Medulla oblongata (tissue), 1 donor: ENCODE measurements around the gene ZMYND12.

Source experiments
- DNase-seq: peaks from one replicate; pipeline ENCODE4 v3.0.0-alpha.2; 2015; ENCODE audit errors: extremely low spot score

The ZMYND12 gene

GRCh38 chr1:42439940-42440339 lies 15.9 kb downstream of the ZMYND12 start:
- DNase-seq = no peak

- no peak for DNase-seq
These were observed 21.5 kb downstream of the ZMYND12 start for GRCh38 chr1:42434340-42434739.

GRCh38 chr1:42433369-42433768 lies 22.5 kb downstream of the ZMYND12 start:
- DNase-seq = no peak

- no peak for DNase-seq
These were observed 23.1 kb downstream of the ZMYND12 start for GRCh38 chr1:42432714-42433113.

- DNase-seq = no peak
These were observed 24.3 kb downstream of the ZMYND12 start for GRCh38 chr1:42431514-42431913.

- DNase-seq = no peak
These were observed 25.3 kb downstream of the ZMYND12 start for GRCh38 chr1:42430286-42431135.

- no peak for DNase-seq
These were observed 26.2 kb downstream of the ZMYND12 start for GRCh38 chr1:42429603-42430002.

GRCh38 chr1:42427240-42427639 lies 28.6 kb downstream of the ZMYND12 start:
- DNase-seq = no peak

GRCh38 chr1:42424201-42424600 lies 31.6 kb downstream of the ZMYND12 start:
- DNase-seq = no peak

- no peak for DNase-seq
These were observed 32.1 kb downstream of the ZMYND12 start for GRCh38 chr1:42423681-42424080.

- no peak for DNase-seq
These were observed 33.1 kb downstream of the ZMYND12 start for GRCh38 chr1:42422737-42423136.

- peak; percentile 76 for DNase-seq
These were observed 34.8 kb downstream of the ZMYND12 start for GRCh38 chr1:42420911-42421585.

GRCh38 chr1:42420121-42420520 lies 35.7 kb downstream of the ZMYND12 start:
- DNase-seq = no peak

GRCh38 chr1:42419126-42419821 lies 36.5 kb downstream of the ZMYND12 start:
- DNase-seq = peak; percentile 2

GRCh38 chr1:42418516-42418915 lies 37.3 kb downstream of the ZMYND12 start:
- DNase-seq = no peak

- DNase-seq = no peak
These were observed 38.7 kb downstream of the ZMYND12 start for GRCh38 chr1:42417166-42417565.

- DNase-seq = no peak
These were observed 41.0 kb downstream of the ZMYND12 start for GRCh38 chr1:42414551-42415496.

- DNase-seq = no peak
These were observed 51.9 kb downstream of the ZMYND12 start for GRCh38 chr1:42403880-42404400.

GRCh38 chr1:42399315-42400100 lies 56.3 kb downstream of the ZMYND12 start:
- DNase-seq = no peak
